AG04449 (cell line): ENCODE measurements around the gene ITPR2.

Experiments
- CTCF ChIA-PET: fragments of 350-600 bp; formaldehyde crosslinking; extraction: SDS; loops from one replicate; lab custom pipeline; 2021; ENCODE audit warnings: antibody characterized with exemption; lab: Yijun Ruan, JAX
- POLR2A ChIA-PET: fragments of 400-600, 350-600 bp; formaldehyde crosslinking; extraction: SDS; loops from one replicate; lab custom pipeline; 2020; ENCODE audit warnings: antibody characterized with exemption, inconsistent platforms; lab: Yijun Ruan, JAX
- DNase-seq: peaks from one replicate; pipeline ENCODE4 v3.0.0-alpha.2; 2010; ENCODE audit warnings: low read depth, low spot score
- H3K4me3 ChIP-seq: 2 replicates; pipeline ENCODE4 v1.5.1; 2011; ENCODE audit warnings: low read depth, mild to moderate bottlenecking, control low read depth, low read length
- TF ChIP-seq, protein P1 (sequence below): IDR thresholded peaks from one replicate; pipeline ENCODE4 v1.5.1; 2011; ENCODE audit warnings: mild to moderate bottlenecking, moderate library complexity, low read length, control low read depth, inconsistent platforms; ENCODE audit not compliant: insufficient read depth; ENCODE audit errors: missing control alignments

ITPR2 gene

GRCh38 chr12:26690601-26691000 is 142.4 kb downstream of the ITPR2 start:
- ChIA-PET CTCF (interaction anchor here (0.9 to 1.6 kb wide), 4 partner anchors 9 to 60 kb away, joined by 3 to 8 read pairs (median 4); no protein-coding TSS in a partner anchor), POLR2A (no interaction called here)
- TF ChIP-seq, protein P1, sequence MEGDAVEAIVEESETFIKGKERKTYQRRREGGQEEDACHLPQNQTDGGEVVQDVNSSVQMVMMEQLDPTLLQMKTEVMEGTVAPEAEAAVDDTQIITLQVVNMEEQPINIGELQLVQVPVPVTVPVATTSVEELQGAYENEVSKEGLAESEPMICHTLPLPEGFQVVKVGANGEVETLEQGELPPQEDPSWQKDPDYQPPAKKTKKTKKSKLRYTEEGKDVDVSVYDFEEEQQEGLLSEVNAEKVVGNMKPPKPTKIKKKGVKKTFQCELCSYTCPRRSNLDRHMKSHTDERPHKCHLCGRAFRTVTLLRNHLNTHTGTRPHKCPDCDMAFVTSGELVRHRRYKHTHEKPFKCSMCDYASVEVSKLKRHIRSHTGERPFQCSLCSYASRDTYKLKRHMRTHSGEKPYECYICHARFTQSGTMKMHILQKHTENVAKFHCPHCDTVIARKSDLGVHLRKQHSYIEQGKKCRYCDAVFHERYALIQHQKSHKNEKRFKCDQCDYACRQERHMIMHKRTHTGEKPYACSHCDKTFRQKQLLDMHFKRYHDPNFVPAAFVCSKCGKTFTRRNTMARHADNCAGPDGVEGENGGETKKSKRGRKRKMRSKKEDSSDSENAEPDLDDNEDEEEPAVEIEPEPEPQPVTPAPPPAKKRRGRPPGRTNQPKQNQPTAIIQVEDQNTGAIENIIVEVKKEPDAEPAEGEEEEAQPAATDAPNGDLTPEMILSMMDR: no peak
- H3K4me3 ChIP-seq: no peak overlapping the region
- no peak for DNase-seq

GRCh38 chr12:26689281-26689841 is 143.6 kb downstream of the ITPR2 start:
- ChIA-PET CTCF (interaction anchor here (1.5 kb wide), 1 partner anchor 12 kb away, joined by 6 read pairs; no protein-coding TSS in a partner anchor), POLR2A (no interaction called here)
- TF ChIP-seq, protein P1: no peak
- DNase-seq: no peak
- H3K4me3 ChIP-seq: no peak overlapping the region

DNA sequence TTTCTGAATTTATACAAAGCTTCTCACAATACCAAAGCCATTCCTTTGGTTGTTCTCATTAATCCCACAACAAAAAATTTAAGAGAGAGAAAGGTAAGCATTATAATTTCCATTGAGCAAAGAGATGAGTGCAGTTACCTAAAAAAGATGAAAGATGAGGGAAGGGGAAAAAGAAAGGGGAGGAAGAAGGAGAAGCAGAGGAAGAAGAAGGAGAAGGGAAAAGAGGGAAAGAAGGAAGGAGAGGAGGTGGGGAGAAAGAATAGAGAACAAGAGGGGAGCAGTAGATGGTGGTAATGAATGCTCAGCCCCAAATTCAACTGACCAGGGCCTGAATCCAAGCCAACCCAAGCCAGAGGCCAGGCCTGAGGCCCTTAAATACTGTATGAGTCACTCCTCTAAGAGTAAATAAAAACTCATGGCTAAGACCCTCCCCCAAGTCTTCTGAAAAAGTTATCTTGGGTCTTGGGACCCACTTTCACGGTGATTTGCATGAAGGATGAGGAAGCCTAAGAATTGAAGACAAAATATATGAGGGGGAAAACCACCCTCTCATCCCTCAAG is 144.6 kb downstream of the ITPR2 start:
- DNase-seq: no peak
- ChIA-PET POLR2A (no interaction called here), CTCF (interaction anchor here (1.5 kb wide), 1 partner anchor 13 kb away, joined by 6 read pairs; no protein-coding TSS in a partner anchor)
- H3K4me3 ChIP-seq: no peak overlapping the region
- TF ChIP-seq, protein P1: no peak

DNA sequence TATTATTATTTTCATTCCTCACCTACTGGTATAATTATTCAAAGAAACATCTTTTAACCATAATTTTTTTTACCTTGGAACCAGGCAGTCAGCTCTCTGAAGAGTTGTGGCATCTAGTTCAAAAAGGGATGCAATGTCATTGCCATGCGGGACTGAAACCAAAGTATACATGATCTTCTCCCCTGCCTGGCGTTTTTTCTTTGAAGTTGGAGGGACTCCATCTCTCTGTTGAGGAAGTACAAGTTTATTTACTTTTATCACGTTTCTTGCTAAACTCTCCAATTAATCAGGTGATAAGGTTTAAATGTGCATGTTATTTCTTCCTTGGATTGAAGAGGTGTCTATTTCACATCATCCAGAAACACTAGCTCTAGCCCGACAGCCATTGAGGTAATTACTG is 146.6 kb downstream of the ITPR2 start:
- CTCF ChIA-PET: interaction anchor here (1.2 kb wide), 1 partner anchor 15 kb away, joined by 4 read pairs; no protein-coding TSS in a partner anchor
- TF ChIP-seq, protein P1: no peak
- no peak for DNase-seq
- H3K4me3 ChIP-seq: no peak overlapping the region
- POLR2A ChIA-PET: no interaction called here

GRCh38 chr12:26684101-26684500 is 148.9 kb downstream of the ITPR2 start:
- DNase-seq: no peak
- TF ChIP-seq, protein P1: no peak
- POLR2A ChIA-PET: no interaction called here
- CTCF ChIA-PET: interaction anchor here (0.7 to 1.1 kb wide), 2 partner anchors 11 to 18 kb away, joined by 3 to 4 read pairs; no protein-coding TSS in a partner anchor
- no peak overlapping the region for H3K4me3 ChIP-seq

GRCh38 chr12:26683443-26683842 is 149.6 kb downstream of the ITPR2 start:
- DNase-seq: no peak
- H3K4me3 ChIP-seq: no peak overlapping the region
- POLR2A ChIA-PET: no interaction called here
- CTCF ChIA-PET: interaction anchor here (0.7 to 1.4 kb wide), 2 partner anchors 18 to 53 kb away, joined by 4 read pairs; no protein-coding TSS in a partner anchor
- TF ChIP-seq, protein P1: no peak
